ENCODE results near the gene OR2T27. TPM values are rescaled to one million over a fixed set of nuclear protein-coding genes. Genes with fewer than 3 reads are reported as not detected.

The OR2T27 gene
- total RNA-seq, 4 donors from 2014 or later, result not detected

- WGBS, 2 donors (ENCODE audit: low coverage in 1 of 2), result 40 to 68% methylated on average over 1 to 7 of the region's 7 CpGs
- Histone ChIP-seq H3K36me3 (no peaks in the 10 kb centered on the region), H3K27ac (no peak overlapping the region)
These were observed 37.2 kb downstream of the OR2T27 start for GRCh38 chr1:248618119-248618518.

GRCh38 chr1:248613742-248614141, 41.6 kb downstream of the OR2T27 start:
- Histone ChIP-seq H3K27ac (no peak overlapping the region), H3K9me3 (no peaks in the 10 kb centered on the region), H3K4me3 (no peak overlapping the region), H3K27me3 (no peaks in the 10 kb centered on the region), H3K36me3 (no peaks in the 10 kb centered on the region), H3K4me1 (no peaks in the 10 kb centered on the region)
- TF ChIP-seq CTCF (IDR thresholded peaks at IDR 0.05) (no peak), EP300 (IDR thresholded peaks at IDR 0.05) (no peak), POLR2AphosphoS5 (IDR thresholded peaks at IDR 0.05) (no peak), POLR2A (IDR thresholded peaks at IDR 0.05) (no peak)
- WGBS, 2 donors (ENCODE audit: low coverage in 1 of 2), result 60% methylated on average over 1 of the region's 1 CpG; no CpG with 5 or more reads in 1 of the 2 donors
- no peak for ATAC-seq

More at GRCh38 chr1:248618119-248618518, 37.2 kb downstream of the OR2T27 start:
- TF ChIP-seq CTCF (IDR thresholded peaks at IDR 0.05), result no peak
- TF ChIP-seq POLR2A (IDR thresholded peaks at IDR 0.05), result no peak
- TF ChIP-seq EP300 (IDR thresholded peaks at IDR 0.05), result no peak
- no peak for TF ChIP-seq POLR2AphosphoS5 (IDR thresholded peaks at IDR 0.05)
- no peak overlapping the region for H3K4me3 ChIP-seq
- no peak for ATAC-seq
- no peaks in the 10 kb centered on the region for H3K4me1 ChIP-seq
- no peaks in the 10 kb centered on the region for H3K9me3 ChIP-seq
- no peaks in the 10 kb centered on the region for H3K27me3 ChIP-seq

GRCh38 chr1:248611883-248612414, 43.4 kb downstream of the OR2T27 start:
- 76 to 92% methylated on average over 1 to 3 of the region's 4 CpGs for WGBS, 2 donors (ENCODE audit: low coverage in 1 of 2)
- no peaks in the 10 kb centered on the region for H3K27me3 ChIP-seq
- no peak overlapping the region for H3K27ac ChIP-seq
- H3K9me3 ChIP-seq, result no peaks in the 10 kb centered on the region
- ATAC-seq, result no peak
- H3K4me1 ChIP-seq, result no peaks in the 10 kb centered on the region
- H3K36me3 ChIP-seq, result no peaks in the 10 kb centered on the region
- TF ChIP-seq POLR2A (IDR thresholded peaks at IDR 0.05) (no peak), POLR2AphosphoS5 (IDR thresholded peaks at IDR 0.05) (no peak), EP300 (IDR thresholded peaks at IDR 0.05) (no peak), CTCF (IDR thresholded peaks at IDR 0.05) (no peak)
- no peak overlapping the region for H3K4me3 ChIP-seq

- no peak for ATAC-seq
- Histone ChIP-seq H3K4me1 (no peaks in the 10 kb centered on the region), H3K27me3 (no peaks in the 10 kb centered on the region), H3K27ac (no peak overlapping the region), H3K4me3 (no peak overlapping the region), H3K36me3 (no peaks in the 10 kb centered on the region), H3K9me3 (no peaks in the 10 kb centered on the region)
- TF ChIP-seq POLR2A (IDR thresholded peaks at IDR 0.05), result no peak
- TF ChIP-seq POLR2AphosphoS5 (IDR thresholded peaks at IDR 0.05), result no peak
- TF ChIP-seq EP300 (IDR thresholded peaks at IDR 0.05), result no peak
- no peak for TF ChIP-seq CTCF (IDR thresholded peaks at IDR 0.05)
- WGBS, 2 donors (ENCODE audit: low coverage in 1 of 2), result 31 to 41% methylated on average over 3 of the region's 3 CpGs
These were observed 45.0 kb downstream of the OR2T27 start for GRCh38 chr1:248610301-248610700.

Other genes starting within 250 kb of the OR2T27 start
- gene OR2T2, start 209.9 kb downstream of the OR2T27 start, total RNA-seq, result not detected
- not detected for gene OR2T3, start 182.2 kb downstream of the OR2T27 start, total RNA-seq
- gene OR2T5, start 166.9 kb downstream of the OR2T27 start, total RNA-seq, result not detected
- gene OR2G6, start 147.5 kb downstream of the OR2T27 start, total RNA-seq, result under 1 TPM in 1 of 4 donors, not detected in 3; 0.08 TPM
- not detected for gene OR2T29, start 92.8 kb downstream of the OR2T27 start, total RNA-seq
- gene OR2T34, start 80.8 kb downstream of the OR2T27 start, total RNA-seq, result not detected
- gene OR2T10, start 57.8 kb downstream of the OR2T27 start, total RNA-seq, result not detected
- not detected for gene OR2T11, start 20.4 kb downstream of the OR2T27 start, total RNA-seq
- gene OR2T35, start 10.2 kb downstream of the OR2T27 start, total RNA-seq, result not detected
- not detected for gene OR14I1, start 47.2 kb upstream of the OR2T27 start, total RNA-seq
- gene LYPD8, start 100.2 kb upstream of the OR2T27 start, total RNA-seq, result not detected
- 10 to 100 TPM; 21.9 to 38.7 (median 28.4) TPM for gene SH3BP5L, start 170.4 kb upstream of the OR2T27 start, total RNA-seq
- 10 to 100 TPM; 22.1 to 44.2 (median 34.3) TPM for gene ZNF672, start 182.7 kb upstream of the OR2T27 start, total RNA-seq
- 10 to 100 TPM; 22.1 to 69.6 (median 28.4) TPM for gene ZNF692, start 203.6 kb upstream of the OR2T27 start, total RNA-seq

Data from gastroesophageal sphincter (tissue), 4 donors.